Measurements from ENCODE around the gene NKPD1.

NKPD1 gene

GRCh38 chr19:45115809-45116615 is 44.8 kb downstream of the NKPD1 start:
- Histone ChIP-seq H3K27ac (ENCODE audit: low read length, poor library complexity, severe bottlenecking) (no peak overlapping the region), H3K4me1 (ENCODE audit: control insufficient read depth, insufficient read depth, low read depth, low read length) (peaks cover 25% of the 10 kb centered on the region), H3K18ac (ENCODE audit: low read depth in 1 of 2, low read length in 2 of 2) (no peak overlapping the region), H2AK5ac (ENCODE audit: low read length, severe bottlenecking) (no peak overlapping the region), H3K14ac (ENCODE audit: low read length in 2 of 2) (peak overlapping the region in 1 of 2 experiments; percentile 12), H2BK12ac (ENCODE audit: low read length in 2 of 2) (no peak overlapping the region), H3K27me3 (ENCODE audit: control insufficient read depth in 1 of 2, insufficient read depth in 1 of 2, low read length in 2 of 2) (no peaks in the 10 kb centered on the region), H3K9me3 (ENCODE audit: control insufficient read depth, low read length) (no peaks in the 10 kb centered on the region), H3K9ac (ENCODE audit: low read length) (no peak overlapping the region), H2BK5ac (ENCODE audit: low read depth, low read length, poor library complexity, severe bottlenecking) (no peak overlapping the region), H3K4ac (ENCODE audit: low read depth in 1 of 2, low read length in 2 of 2) (no peak overlapping the region), H3K36me3 (ENCODE audit: control insufficient read depth in 1 of 2, insufficient read depth in 2 of 2, low read depth in 1 of 2, low read length in 2 of 2) (peaks cover 4 to 26% of the 10 kb centered on the region in 2 experiments), H2AFZ (ENCODE audit: low read depth, low read length) (no peak overlapping the region), H2BK120ac (ENCODE audit: low read depth, low read length) (no peak overlapping the region), H2BK15ac (ENCODE audit: low read depth, poor library complexity, severe bottlenecking) (no peak overlapping the region), H3K23ac (ENCODE audit: low read length in 2 of 2) (no peak overlapping the region), H4K91ac (ENCODE audit: low read length) (no peak overlapping the region), H3K4me3 (ENCODE audit: insufficient read depth in 1 of 2, low read depth in 1 of 2, low read length in 2 of 2) (no peak overlapping the region), H4K8ac (ENCODE audit: low read length) (no peak overlapping the region), H3K79me1 (replicated peaks; ENCODE audit: low read length, poor library complexity, severe bottlenecking) (peaks cover 57% of the 10 kb centered on the region), H3K4me2 (ENCODE audit: low read length, poor library complexity, severe bottlenecking) (no peak overlapping the region)
- WGBS, result 98% methylated on average over 21 of the region's 21 CpGs
- no peak for DNase-seq

- Histone ChIP-seq H3K4me2 (ENCODE audit: low read length, poor library complexity, severe bottlenecking) (no peak overlapping the region), H3K18ac (ENCODE audit: low read depth in 1 of 2, low read length in 2 of 2) (no peak overlapping the region), H4K91ac (ENCODE audit: low read length) (no peak overlapping the region), H2BK15ac (ENCODE audit: low read depth, poor library complexity, severe bottlenecking) (no peak overlapping the region), H2BK5ac (ENCODE audit: low read depth, low read length, poor library complexity, severe bottlenecking) (no peak overlapping the region), H2AK5ac (ENCODE audit: low read length, severe bottlenecking) (no peak overlapping the region), H3K4me1 (ENCODE audit: control insufficient read depth, insufficient read depth, low read depth, low read length) (peaks cover 27% of the 10 kb centered on the region), H3K9me3 (ENCODE audit: control insufficient read depth, low read length) (no peaks in the 10 kb centered on the region), H3K27me3 (ENCODE audit: control insufficient read depth in 1 of 2, insufficient read depth in 1 of 2, low read length in 2 of 2) (no peaks in the 10 kb centered on the region), H2BK12ac (ENCODE audit: low read length in 2 of 2) (no peak overlapping the region), H3K79me1 (replicated peaks; ENCODE audit: low read length, poor library complexity, severe bottlenecking) (peaks cover 62% of the 10 kb centered on the region), H3K4me3 (ENCODE audit: insufficient read depth in 1 of 2, low read depth in 1 of 2, low read length in 2 of 2) (no peak overlapping the region), H3K14ac (ENCODE audit: low read length in 2 of 2) (no peak overlapping the region), H3K9ac (ENCODE audit: low read length) (no peak overlapping the region), H3K36me3 (ENCODE audit: control insufficient read depth in 1 of 2, insufficient read depth in 2 of 2, low read depth in 1 of 2, low read length in 2 of 2) (peaks cover 0 to 28% of the 10 kb centered on the region in 2 experiments), H2BK120ac (ENCODE audit: low read depth, low read length) (no peak overlapping the region), H2AFZ (ENCODE audit: low read depth, low read length) (no peak overlapping the region), H3K27ac (ENCODE audit: low read length, poor library complexity, severe bottlenecking) (no peak overlapping the region), H4K8ac (ENCODE audit: low read length) (no peak overlapping the region), H3K4ac (ENCODE audit: low read depth in 1 of 2, low read length in 2 of 2) (no peak overlapping the region), H3K23ac (ENCODE audit: low read length in 2 of 2) (no peak overlapping the region)
- WGBS, result 97% methylated on average over 3 of the region's 4 CpGs
- no peak for DNase-seq
Observed at GRCh38 chr19:45114116-45114515, 46.7 kb downstream of the NKPD1 start.

GRCh38 chr19:45113628-45114027 is 47.2 kb downstream of the NKPD1 start:
- H3K23ac ChIP-seq (ENCODE audit: low read length in 2 of 2), result no peak overlapping the region
- no peak overlapping the region for H3K14ac ChIP-seq (ENCODE audit: low read length in 2 of 2)
- DNase-seq, result no peak
- H3K79me1 ChIP-seq (replicated peaks; ENCODE audit: low read length, poor library complexity, severe bottlenecking), result peaks cover 66% of the 10 kb centered on the region
- H3K4ac ChIP-seq (ENCODE audit: low read depth in 1 of 2, low read length in 2 of 2), result no peak overlapping the region
- H2BK12ac ChIP-seq (ENCODE audit: low read length in 2 of 2), result no peak overlapping the region
- H2BK15ac ChIP-seq (ENCODE audit: low read depth, poor library complexity, severe bottlenecking), result no peak overlapping the region
- no peaks in the 10 kb centered on the region for H3K9me3 ChIP-seq (ENCODE audit: control insufficient read depth, low read length)
- H3K9ac ChIP-seq (ENCODE audit: low read length), result no peak overlapping the region
- peaks cover 26% of the 10 kb centered on the region for H3K4me1 ChIP-seq (ENCODE audit: control insufficient read depth, insufficient read depth, low read depth, low read length)
- H3K27me3 ChIP-seq (ENCODE audit: control insufficient read depth in 1 of 2, insufficient read depth in 1 of 2, low read length in 2 of 2), result no peaks in the 10 kb centered on the region
- H2BK5ac ChIP-seq (ENCODE audit: low read depth, low read length, poor library complexity, severe bottlenecking), result no peak overlapping the region
- 86% methylated on average over 6 of the region's 9 CpGs for WGBS
- no peak overlapping the region for H2AK5ac ChIP-seq (ENCODE audit: low read length, severe bottlenecking)
- H2AFZ ChIP-seq (ENCODE audit: low read depth, low read length), result no peak overlapping the region
- no peak overlapping the region for H3K27ac ChIP-seq (ENCODE audit: low read length, poor library complexity, severe bottlenecking)
- H4K91ac ChIP-seq (ENCODE audit: low read length), result no peak overlapping the region
- H3K4me2 ChIP-seq (ENCODE audit: low read length, poor library complexity, severe bottlenecking), result no peak overlapping the region
- H3K36me3 ChIP-seq (ENCODE audit: control insufficient read depth in 1 of 2, insufficient read depth in 2 of 2, low read depth in 1 of 2, low read length in 2 of 2), result peaks cover 0 to 29% of the 10 kb centered on the region in 2 experiments
- H2BK120ac ChIP-seq (ENCODE audit: low read depth, low read length), result no peak overlapping the region
- no peak overlapping the region for H3K4me3 ChIP-seq (ENCODE audit: insufficient read depth in 1 of 2, low read depth in 1 of 2, low read length in 2 of 2)
- H3K18ac ChIP-seq (ENCODE audit: low read depth in 1 of 2, low read length in 2 of 2), result no peak overlapping the region
- H4K8ac ChIP-seq (ENCODE audit: low read length), result no peak overlapping the region

- no peak overlapping the region for H3K23ac ChIP-seq (ENCODE audit: low read length in 2 of 2)
- 97% methylated on average over 11 of the region's 11 CpGs for WGBS
- peaks cover 66% of the 10 kb centered on the region for H3K79me1 ChIP-seq (replicated peaks; ENCODE audit: low read length, poor library complexity, severe bottlenecking)
- H3K14ac ChIP-seq (ENCODE audit: low read length in 2 of 2), result no peak overlapping the region
- no peaks in the 10 kb centered on the region for H3K27me3 ChIP-seq (ENCODE audit: control insufficient read depth in 1 of 2, insufficient read depth in 1 of 2, low read length in 2 of 2)
- no peak overlapping the region for H2BK15ac ChIP-seq (ENCODE audit: low read depth, poor library complexity, severe bottlenecking)
- peak overlapping the region; percentile 11 for H4K91ac ChIP-seq (ENCODE audit: low read length)
- no peak overlapping the region for H2BK120ac ChIP-seq (ENCODE audit: low read depth, low read length)
- H3K27ac ChIP-seq (ENCODE audit: low read length, poor library complexity, severe bottlenecking), result no peak overlapping the region
- H3K4me3 ChIP-seq (ENCODE audit: insufficient read depth in 1 of 2, low read depth in 1 of 2, low read length in 2 of 2), result no peak overlapping the region
- H3K18ac ChIP-seq (ENCODE audit: low read depth in 1 of 2, low read length in 2 of 2), result no peak overlapping the region
- no peak overlapping the region for H2AFZ ChIP-seq (ENCODE audit: low read depth, low read length)
- peaks cover 13% of the 10 kb centered on the region for H3K4me1 ChIP-seq (ENCODE audit: control insufficient read depth, insufficient read depth, low read depth, low read length)
- H3K9me3 ChIP-seq (ENCODE audit: control insufficient read depth, low read length), result no peaks in the 10 kb centered on the region
- no peak overlapping the region for H2BK5ac ChIP-seq (ENCODE audit: low read depth, low read length, poor library complexity, severe bottlenecking)
- H2BK12ac ChIP-seq (ENCODE audit: low read length in 2 of 2), result no peak overlapping the region
- H3K4me2 ChIP-seq (ENCODE audit: low read length, poor library complexity, severe bottlenecking), result no peak overlapping the region
- peaks cover 0 to 29% of the 10 kb centered on the region in 2 experiments for H3K36me3 ChIP-seq (ENCODE audit: control insufficient read depth in 1 of 2, insufficient read depth in 2 of 2, low read depth in 1 of 2, low read length in 2 of 2)
- H3K9ac ChIP-seq (ENCODE audit: low read length), result no peak overlapping the region
- no peak overlapping the region for H2AK5ac ChIP-seq (ENCODE audit: low read length, severe bottlenecking)
- no peak overlapping the region for H4K8ac ChIP-seq (ENCODE audit: low read length)
- DNase-seq, result no peak
- H3K4ac ChIP-seq (ENCODE audit: low read depth in 1 of 2, low read length in 2 of 2), result no peak overlapping the region
Observed at GRCh38 chr19:45112111-45112827, 48.5 kb downstream of the NKPD1 start.
